K562 (cell line): ENCODE data around the gene PRRT1. TPM values are rescaled to one million over a fixed set of nuclear protein-coding genes. Genes with fewer than 3 reads are reported as not detected.

Experiments used
- BRF1 ChIP-seq: IDR thresholded peaks from 3 replicates; pipeline ENCODE4 v1.6.1; 2011; ENCODE audit warnings: borderline replicate concordance, mild to moderate bottlenecking; ENCODE audit not compliant: insufficient read length; ENCODE audit errors: extremely low read depth
- CCNT2 ChIP-seq: IDR thresholded peaks from 2 replicates; pipeline ENCODE4 v1.6.1; 2011; ENCODE audit warnings: borderline replicate concordance, low read depth, mild to moderate bottlenecking, moderate library complexity, mixed read lengths, low read length; ENCODE audit not compliant: insufficient read length; ENCODE audit errors: extremely low read depth
- EZH2 ChIP-seq: IDR thresholded peaks from 2 replicates; pipeline ENCODE4 v1.6.1; 2012; ENCODE audit warnings: low read depth, mild to moderate bottlenecking, inconsistent platforms, low read length, borderline replicate concordance
- HDGF ChIP-seq: fragments of 450-650 bp; IDR thresholded peaks from 2 replicates; pipeline ENCODE4 v1.6.1; 2016
- HNRNPUL1 ChIP-seq: fragments of 200-400 bp; formaldehyde crosslinking; IDR thresholded peaks from 2 replicates; pipeline ENCODE4 v1.6.1; 2017; ENCODE audit warnings: low read length
- MCM2 ChIP-seq: fragments of 450-650 bp; IDR thresholded peaks from 2 replicates; pipeline ENCODE4 v1.6.1; 2017; ENCODE audit warnings: low read depth, mild to moderate bottlenecking
- MYC ChIP-seq, 2 experiments: fragments of 250-450 bp in 1 of 2; sonication (Bioruptor Pico) in 1 of 2; IDR thresholded peaks; 2 replicates each; pipeline versions ENCODE4 v1.5.1 to v1.6.1; 2012 to 2021; ENCODE audit warnings: low read depth in 2 of 2, borderline replicate concordance in 1 of 2, improper control_type of control experiment in 1 of 2, low read length in 1 of 2, mild to moderate bottlenecking in 1 of 2, moderate library complexity in 1 of 2
- NR3C1 ChIP-seq: sonication (generic); formaldehyde crosslinking; IDR thresholded peaks from 2 replicates; pipeline ENCODE4 v1.8.1; 2022; ENCODE audit warnings: missing genetic modification reagents
- POLR3A ChIP-seq: IDR thresholded peaks from 2 replicates; pipeline ENCODE4 v1.6.1; 2011; ENCODE audit warnings: borderline replicate concordance, mild to moderate bottlenecking, moderate library complexity; ENCODE audit not compliant: insufficient read length, insufficient read depth; ENCODE audit errors: extremely low read depth
- PTRF ChIP-seq: fragments of 450-650 bp; IDR thresholded peaks from 2 replicates; pipeline ENCODE4 v1.6.1; 2016; ENCODE audit warnings: mild to moderate bottlenecking, missing genetic modification characterization, missing compliant biosample characterization
- RBBP5 ChIP-seq: fragments of 200-600 bp; sonication (generic); IDR thresholded peaks from 2 replicates; pipeline ENCODE4 v1.6.1; 2012; ENCODE audit warnings: borderline replicate concordance, mild to moderate bottlenecking, low read length, control low read depth, inconsistent platforms; ENCODE audit not compliant: insufficient read depth, poor library complexity, severe bottlenecking
- SETDB1 ChIP-seq: IDR thresholded peaks from one replicate; pipeline ENCODE4 v1.6.1; 2012; ENCODE audit warnings: low read length, control low read depth, inconsistent platforms
- SRSF7 ChIP-seq: fragments of 200-400 bp; formaldehyde crosslinking; optimal IDR thresholded peaks from 2 replicates; pipeline ENCODE3; 2017; ENCODE audit warnings: mild to moderate bottlenecking, low read depth, low read length
- TCF3 ChIP-seq: sonication (generic); formaldehyde crosslinking; IDR thresholded peaks from 2 replicates; pipeline ENCODE4 v1.4.0; 2020; ENCODE audit warnings: mild to moderate bottlenecking, missing genetic modification reagents
- XRCC5 ChIP-seq: fragments of 200-400 bp; formaldehyde crosslinking; IDR thresholded peaks from 2 replicates; pipeline ENCODE4 v1.6.1; 2017; ENCODE audit warnings: low read depth, mild to moderate bottlenecking, low read length
- ZNF197 ChIP-seq: fragments of 200-800 bp; sonication (Bioruptor generic); IDR thresholded peaks from 2 replicates; pipeline ENCODE4 v1.6.1; 2016; ENCODE audit warnings: low read depth, missing genetic modification characterization, missing compliant biosample characterization
- ZNF766 ChIP-seq: fragments of 200-800 bp; sonication (Bioruptor generic); conservative IDR thresholded peaks from 2 replicates; pipeline ENCODE4 v1.6.1; 2016; ENCODE audit warnings: missing genetic modification characterization, missing compliant biosample characterization
- polyA plus RNA-seq, 8 experiments: library from polyadenylated mRNA; depleted of rRNA in 4 of 8; stranded (reverse) in 5 of 8; unstranded in 3 of 8; fragments of >200 nt; fragmentation: Nextera tagmentation in 2 of 8; fragmentation: Illumina TruSeq in 1 of 8; extraction: Ambion mirVana in 2 of 8; extraction: Trizol in 1 of 8; gene quantifications; 2 replicates each; pipeline versions ENCODE4 v1.2.1 to v1.2.3, GENCODE V29; 2011 to 2014; ENCODE audit warnings: inconsistent platforms in 1 of 8, missing spikeins in 1 of 8
- total RNA-seq, 7 experiments: library from RNA; depleted of rRNA in 6 of 7; stranded (reverse); fragments of >200 nt in 6 of 7; fragmentation: Illumina TruSeq in 2 of 7; extraction: Trizol in 2 of 7; gene quantifications; 2 replicates each; pipeline versions ENCODE4 v1.2.1 to v1.2.3, GENCODE V29; 2011 to 2021; ENCODE audit warnings: low replicate concordance in 1 of 7
- TF ChIP-seq, protein P1 (sequence below), 2 experiments: fragments of 200-800 bp in 1 of 2; sonication (Bioruptor generic) in 1 of 2; sonication (generic) in 1 of 2; formaldehyde crosslinking in 1 of 2; IDR thresholded peaks in 1 of 2; conservative IDR thresholded peaks in 1 of 2; 2 replicates each; pipeline versions ENCODE4 v1.5.0 to v1.6.1; 2016 to 2020; ENCODE audit warnings: missing compliant biosample characterization in 1 of 2, missing genetic modification characterization in 1 of 2, missing genetic modification reagents in 1 of 2
- TF ChIP-seq, protein P2 (sequence below): fragments of 450-650 bp; IDR thresholded peaks from 2 replicates; pipeline ENCODE4 v1.6.1; 2016; ENCODE audit warnings: antibody characterized with exemption
- TF ChIP-seq, protein P3 (sequence below): fragments of 250-450 bp; sonication (Bioruptor Pico); IDR thresholded peaks from 2 replicates; pipeline ENCODE4 v1.5.0; 2021; ENCODE audit warnings: mild to moderate bottlenecking, moderate library complexity

Gene PRRT1
- total and polyA plus RNA-seq, 9 of the 15 experiments (the other 6 are each of a cell fraction or from before 2014, with no cell fraction given): 0.14 to 3.5 (median 0.41) TPM

DNA sequence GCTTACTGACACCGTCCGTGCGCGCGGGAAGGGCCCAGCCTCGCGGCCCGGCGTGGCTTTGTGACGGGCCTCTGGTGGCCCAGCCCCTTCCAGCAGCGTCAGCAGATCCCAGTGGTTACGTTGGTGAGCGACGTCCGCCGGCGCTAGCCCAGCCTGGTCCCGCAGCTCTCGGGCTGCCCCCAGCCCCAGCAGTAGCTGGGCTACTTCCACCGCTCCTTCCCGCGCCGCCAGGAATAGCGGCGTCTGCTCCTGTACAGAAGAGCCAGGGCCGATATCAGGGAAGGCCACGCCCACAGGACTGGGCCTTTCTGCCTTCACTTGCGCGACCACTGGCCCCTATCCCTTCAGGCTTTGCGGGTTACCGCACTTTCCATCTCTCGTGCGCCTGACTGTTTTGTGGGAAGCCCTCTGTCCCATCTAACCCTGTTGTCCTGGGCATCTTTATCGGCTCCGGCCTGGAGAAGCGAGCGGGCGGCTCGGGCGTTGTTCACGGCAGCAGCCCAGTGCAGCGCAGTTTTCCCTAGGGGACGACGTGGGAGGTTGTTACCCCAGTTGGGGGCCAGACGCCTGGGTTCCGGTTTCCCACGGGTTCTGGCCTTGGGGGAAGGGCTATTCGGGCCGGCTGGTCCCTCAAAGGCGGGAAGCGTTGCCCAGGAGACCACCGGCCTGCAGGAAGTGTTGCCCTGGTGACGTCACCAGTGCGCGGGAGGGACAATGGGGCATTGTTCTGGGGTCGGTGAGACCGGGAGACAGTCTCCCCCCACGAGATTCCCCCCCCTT is 44.4 kb upstream of the PRRT1 start (continued):
- TF ChIP-seq, protein P1, sequence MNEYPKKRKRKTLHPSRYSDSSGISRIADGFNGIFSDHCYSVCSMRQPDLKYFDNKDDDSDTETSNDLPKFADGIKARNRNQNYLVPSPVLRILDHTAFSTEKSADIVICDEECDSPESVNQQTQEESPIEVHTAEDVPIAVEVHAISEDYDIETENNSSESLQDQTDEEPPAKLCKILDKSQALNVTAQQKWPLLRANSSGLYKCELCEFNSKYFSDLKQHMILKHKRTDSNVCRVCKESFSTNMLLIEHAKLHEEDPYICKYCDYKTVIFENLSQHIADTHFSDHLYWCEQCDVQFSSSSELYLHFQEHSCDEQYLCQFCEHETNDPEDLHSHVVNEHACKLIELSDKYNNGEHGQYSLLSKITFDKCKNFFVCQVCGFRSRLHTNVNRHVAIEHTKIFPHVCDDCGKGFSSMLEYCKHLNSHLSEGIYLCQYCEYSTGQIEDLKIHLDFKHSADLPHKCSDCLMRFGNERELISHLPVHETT (CRISPR knock-in tag; conservative IDR thresholded peaks at IDR 0.05 in 1 of 2, IDR thresholded peaks at IDR 0.05 in 1 of 2): peak in 1 of 2 experiments; percentile 91; a peak in 2 of 4 replicates
- TF ChIP-seq HDGF (no peak), ZNF197 (no peak), XRCC5 (no peak; the same call in 1 of the 2 replicates), TCF3 (no peak; the same call in none of the 2 replicates), EZH2 (no peak), MYC (IDR thresholded peaks at IDR 0.05; ENCODE audit: low read depth, low read length) (peak; percentile 98), MYC (CRISPR knock-in tag; IDR thresholded peaks at IDR 0.05; ENCODE audit: borderline replicate concordance, low read depth) (peak; percentile 72; the same call in 1 of the 2 replicates), BRF1 (no peak), HNRNPUL1 (no peak), POLR3A (no peak), CCNT2 (no peak), ZNF766 (CRISPR knock-in tag) (no peak), PTRF (tag) (no peak), NR3C1 (peak; percentile 67; the same call in 1 of the 2 replicates), SRSF7 (no peak), MCM2 (no peak), RBBP5 (no peak), SETDB1 (no peak)
- TF ChIP-seq, protein P2, sequence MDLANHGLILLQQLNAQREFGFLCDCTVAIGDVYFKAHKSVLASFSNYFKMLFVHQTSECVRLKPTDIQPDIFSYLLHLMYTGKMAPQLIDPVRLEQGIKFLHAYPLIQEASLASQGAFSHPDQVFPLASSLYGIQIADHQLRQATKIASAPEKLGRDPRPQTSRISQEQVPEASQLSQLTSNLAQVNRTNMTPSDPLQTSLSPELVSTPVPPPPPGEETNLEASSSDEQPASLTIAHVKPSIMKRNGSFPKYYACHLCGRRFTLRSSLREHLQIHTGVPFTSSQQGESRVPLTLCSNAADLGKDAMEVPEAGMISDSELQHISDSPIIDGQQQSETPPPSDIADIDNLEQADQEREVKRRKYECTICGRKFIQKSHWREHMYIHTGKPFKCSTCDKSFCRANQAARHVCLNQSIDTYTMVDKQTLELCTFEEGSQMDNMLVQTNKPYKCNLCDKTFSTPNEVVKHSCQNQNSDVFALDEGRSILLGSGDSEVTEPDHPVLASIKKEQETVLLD: 0 out of 2 replicates have a peak, but pooled peaks have one; percentile 3
- TF ChIP-seq, protein P3, sequence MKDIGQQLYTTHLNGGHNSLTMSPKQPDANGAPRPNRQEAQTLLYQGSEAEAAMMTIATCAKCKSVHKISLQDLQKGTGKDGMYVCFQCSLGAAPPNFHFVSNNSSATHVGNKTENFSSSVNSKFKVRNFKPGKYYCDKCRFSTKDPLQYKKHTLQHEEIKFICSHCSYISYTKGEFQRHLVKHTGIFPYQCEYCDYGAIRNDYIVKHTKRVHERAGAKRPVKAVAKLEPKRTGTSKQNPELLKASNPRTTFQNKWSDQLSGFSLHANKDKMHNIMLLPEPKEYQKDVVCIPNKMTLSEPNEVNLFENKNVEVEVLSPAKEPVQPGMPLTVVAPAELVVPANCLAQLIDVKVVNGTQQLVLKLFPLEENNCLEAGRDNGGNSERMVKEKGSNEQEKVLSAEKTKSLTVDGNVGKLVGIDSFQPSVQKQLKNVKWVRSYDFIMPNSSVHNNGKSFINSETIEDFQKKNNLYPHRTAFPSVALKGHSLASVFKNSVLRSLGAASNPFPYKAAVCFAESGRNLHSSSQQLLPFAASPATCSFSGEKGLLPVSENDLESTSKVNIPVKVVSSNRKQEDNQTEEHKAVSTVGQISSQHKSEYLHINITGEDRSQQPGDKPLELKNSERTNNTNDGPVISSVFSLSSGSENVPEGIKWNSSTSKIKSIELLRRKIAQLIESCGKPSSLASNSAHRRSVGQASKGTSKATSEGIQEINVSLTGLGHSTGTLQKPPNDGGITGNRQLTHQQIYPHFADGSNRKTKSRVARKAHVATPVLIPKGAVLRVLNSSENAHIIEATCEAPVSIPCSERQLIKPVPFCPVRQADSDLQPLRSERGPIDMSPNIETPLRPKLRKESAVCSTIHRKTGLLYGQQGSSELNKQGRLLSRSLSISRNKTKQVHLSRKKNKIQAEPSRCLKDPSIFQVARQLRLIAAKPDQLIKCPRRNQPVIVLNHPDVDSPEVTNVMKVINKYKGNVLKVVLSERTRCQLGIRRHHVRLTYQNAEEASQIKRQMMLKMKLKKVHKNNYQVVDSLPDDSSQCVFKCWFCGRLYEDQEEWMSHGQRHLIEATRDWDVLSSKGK (CRISPR knock-in tag): no peak
